ENCODE data around the gene POLR2A. TPM values are rescaled to one million over a fixed set of nuclear protein-coding genes. Genes with fewer than 3 reads are reported as not detected.

POLR2A gene
- total and polyA plus RNA-seq, 2 of the 13 experiments (the other 11 are each of a cell fraction or from before 2014, with no cell fraction given): 17.8 to 18.3 TPM

- TF ChIP-seq, protein P1, sequence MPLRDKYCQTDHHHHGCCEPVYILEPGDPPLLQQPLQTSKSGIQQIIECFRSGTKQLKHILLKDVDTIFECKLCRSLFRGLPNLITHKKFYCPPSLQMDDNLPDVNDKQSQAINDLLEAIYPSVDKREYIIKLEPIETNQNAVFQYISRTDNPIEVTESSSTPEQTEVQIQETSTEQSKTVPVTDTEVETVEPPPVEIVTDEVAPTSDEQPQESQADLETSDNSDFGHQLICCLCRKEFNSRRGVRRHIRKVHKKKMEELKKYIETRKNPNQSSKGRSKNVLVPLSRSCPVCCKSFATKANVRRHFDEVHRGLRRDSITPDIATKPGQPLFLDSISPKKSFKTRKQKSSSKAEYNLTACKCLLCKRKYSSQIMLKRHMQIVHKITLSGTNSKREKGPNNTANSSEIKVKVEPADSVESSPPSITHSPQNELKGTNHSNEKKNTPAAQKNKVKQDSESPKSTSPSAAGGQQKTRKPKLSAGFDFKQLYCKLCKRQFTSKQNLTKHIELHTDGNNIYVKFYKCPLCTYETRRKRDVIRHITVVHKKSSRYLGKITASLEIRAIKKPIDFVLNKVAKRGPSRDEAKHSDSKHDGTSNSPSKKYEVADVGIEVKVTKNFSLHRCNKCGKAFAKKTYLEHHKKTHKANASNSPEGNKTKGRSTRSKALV (CRISPR knock-in tag; IDR thresholded peaks at IDR 0.05): peak; percentile 58
- peak; percentile 29; the same call in 1 of the 2 replicates for TF ChIP-seq GABPA (IDR thresholded peaks at IDR 0.05; ENCODE audit: low read depth, low read length)
- TF ChIP-seq GABPA (CRISPR knock-in tag; IDR thresholded peaks at IDR 0.05; ENCODE audit: low read depth): peak; percentile 58
- TF ChIP-seq ZNF207 (IDR thresholded peaks at IDR 0.05; ENCODE audit: borderline replicate concordance): no peak
- no peak for TF ChIP-seq PRPF4 (IDR thresholded peaks at IDR 0.05; ENCODE audit: low read depth, low read length, poor library complexity, severe bottlenecking)
- TF ChIP-seq ATF5 (CRISPR knock-in tag; IDR thresholded peaks at IDR 0.05; ENCODE audit: low read depth): peak; percentile 86; the same call in 1 of the 2 replicates
- TF ChIP-seq DNMT3B (CRISPR knock-in tag; conservative IDR thresholded peaks at IDR 0.05): 0 out of 2 replicates have a peak, but pooled peaks have one; percentile 77
- peak; percentile 63; the same call in 1 of the 2 replicates for TF ChIP-seq NR2F2 (IDR thresholded peaks at IDR 0.05; ENCODE audit: borderline replicate concordance, low read depth)
- TF ChIP-seq SRSF9 (IDR thresholded peaks at IDR 0.05; ENCODE audit: borderline replicate concordance, insufficient read depth, low read depth, low read length, poor library complexity, severe bottlenecking): no peak
- TF ChIP-seq SP4 (CRISPR knock-in tag; IDR thresholded peaks at IDR 0.05): peak; percentile 70
- TF ChIP-seq YEATS4 (CRISPR knock-in tag; IDR thresholded peaks at IDR 0.05; ENCODE audit: borderline replicate concordance): peak; percentile 89
- no peak for TF ChIP-seq ZNF775 (CRISPR knock-in tag; IDR thresholded peaks at IDR 0.05; ENCODE audit: borderline replicate concordance)
- peak; percentile 26 for TF ChIP-seq TEAD3 (CRISPR knock-in tag; optimal IDR thresholded peaks at IDR 0.05; ENCODE audit: borderline replicate concordance)
- no peak; the same call in 1 of the 2 replicates for TF ChIP-seq ZNF317 (CRISPR knock-in tag; IDR thresholded peaks at IDR 0.05)
- TF ChIP-seq ZNF773 (CRISPR knock-in tag; IDR thresholded peaks at IDR 0.05; ENCODE audit: borderline replicate concordance): no peak; the same call in 1 of the 2 replicates
- peak; percentile 84 for TF ChIP-seq ZFP1 (CRISPR knock-in tag; IDR thresholded peaks at IDR 0.05)
- peak; percentile 69 for TF ChIP-seq TBX2 (CRISPR knock-in tag; IDR thresholded peaks at IDR 0.05; ENCODE audit: borderline replicate concordance)
- peak; percentile 93 for TF ChIP-seq HNRNPLL (IDR thresholded peaks at IDR 0.05; ENCODE audit: low read depth, low read length, poor library complexity, severe bottlenecking)
- TF ChIP-seq ZBTB43 (CRISPR knock-in tag; conservative IDR thresholded peaks at IDR 0.05): peak; percentile 74; the same call in 1 of the 2 replicates
- no peak for TF ChIP-seq MLLT10 (CRISPR knock-in tag; IDR thresholded peaks at IDR 0.05)
- TF ChIP-seq MAFF (IDR thresholded peaks at IDR 0.05; ENCODE audit: low read depth, low read length): no peak
- TF ChIP-seq SRF (IDR thresholded peaks at IDR 0.05; ENCODE audit: low read depth, low read length): peak; percentile 27; the same call in 1 of the 2 replicates
- no peak for TF ChIP-seq NFIB (CRISPR knock-in tag; IDR thresholded peaks at IDR 0.05; ENCODE audit: borderline replicate concordance)
- no peak for TF ChIP-seq PLRG1 (conservative IDR thresholded peaks at IDR 0.05)
- no peak for TF ChIP-seq ZNF235 (CRISPR knock-in tag; IDR thresholded peaks at IDR 0.05; ENCODE audit: borderline replicate concordance)
- TF ChIP-seq, protein P2, sequence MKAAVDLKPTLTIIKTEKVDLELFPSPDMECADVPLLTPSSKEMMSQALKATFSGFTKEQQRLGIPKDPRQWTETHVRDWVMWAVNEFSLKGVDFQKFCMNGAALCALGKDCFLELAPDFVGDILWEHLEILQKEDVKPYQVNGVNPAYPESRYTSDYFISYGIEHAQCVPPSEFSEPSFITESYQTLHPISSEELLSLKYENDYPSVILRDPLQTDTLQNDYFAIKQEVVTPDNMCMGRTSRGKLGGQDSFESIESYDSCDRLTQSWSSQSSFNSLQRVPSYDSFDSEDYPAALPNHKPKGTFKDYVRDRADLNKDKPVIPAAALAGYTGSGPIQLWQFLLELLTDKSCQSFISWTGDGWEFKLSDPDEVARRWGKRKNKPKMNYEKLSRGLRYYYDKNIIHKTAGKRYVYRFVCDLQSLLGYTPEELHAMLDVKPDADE (CRISPR knock-in tag; IDR thresholded peaks at IDR 0.05): peak; percentile 83; the same call in 1 of the 2 replicates
Observed at GRCh38 chr17:7484067-7484918, at the start of gene POLR2A (continued).

All from HepG2 (cell line).